A375 (cell line): Measurements from ENCODE around the gene STAT1. TPM values are rescaled to one million over a fixed set of nuclear protein-coding genes. Genes with fewer than 3 reads are reported as not detected.

Source experiments
- total RNA-seq: library from RNA; depleted of rRNA; stranded (reverse); fragments of >200 nt; shearing (Covaris generic); gene quantifications from 2 replicates; pipeline ENCODE4 v1.2.3, GENCODE V29; 2014; rRNA removed

Gene STAT1
- total RNA-seq = 27.4 and 28.9 TPM in 2 replicates

DNA sequence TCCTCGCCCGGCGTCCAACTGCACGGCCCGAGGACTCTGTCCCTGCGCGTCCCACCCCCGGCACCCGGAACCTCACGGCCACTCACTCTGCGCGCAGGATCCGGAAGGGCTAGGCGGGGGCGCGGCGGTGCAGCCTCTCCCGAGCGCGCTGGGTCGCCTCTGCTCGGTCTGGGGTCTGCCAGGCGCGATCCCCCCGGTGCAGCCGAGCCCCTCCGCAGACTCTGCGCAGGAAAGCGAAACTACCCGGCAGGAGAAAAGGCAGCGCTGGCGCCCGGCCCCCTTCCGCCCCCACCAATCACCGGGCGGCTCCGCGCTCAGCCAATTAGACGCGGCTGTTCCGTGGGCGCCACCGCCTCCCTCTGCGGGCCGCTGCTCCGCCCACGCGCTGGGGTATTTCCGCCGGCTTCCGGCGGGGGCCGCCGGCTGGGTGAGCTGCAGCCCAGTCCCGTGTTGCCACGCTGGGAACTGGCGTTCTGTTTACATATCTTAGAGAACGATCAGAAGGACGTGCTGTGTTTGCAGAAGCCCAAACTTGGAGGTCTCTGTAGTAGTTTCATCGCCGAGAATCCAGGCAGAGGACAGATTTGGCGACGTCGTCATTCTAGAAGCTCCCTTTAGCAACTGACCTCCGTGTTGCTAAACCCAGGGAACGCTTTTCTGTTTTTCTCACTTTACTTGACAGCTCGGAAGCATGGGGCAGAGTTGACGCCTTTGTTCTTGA lies at the start of gene STAT1:
Gene STAT1, minus strand, starts transcription at position 240 of the 721 bp plus-strand sequence. CDS start 4,168 bp downstream, outside the sequence.

Other genes with a start within 250 kb of the STAT1 start
- 55.6 and 87.8 TPM in 2 replicates for gene GLS, start 133.3 kb downstream of the STAT1 start, total RNA-seq
- gene STAT4, start 136.8 kb upstream of the STAT1 start, total RNA-seq = 0.11 TPM in 1 of 2 replicates, not detected in the other
- gene MYO1B, start 231.2 kb upstream of the STAT1 start, total RNA-seq = 25.0 and 27.5 TPM in 2 replicates